GM18499 (cell line): Measurements from ENCODE around the gene CREG2.

ENCODE experiments used
- ATAC-seq: cut with Tn5 transposase; IDR thresholded peaks from one replicate; pipeline ENCODE4 v1.9.1; 2021; ENCODE audit warnings: moderate number of reproducible peaks; ENCODE audit not compliant: insufficient read depth, unreplicated experiment

CREG2 gene, protein sequence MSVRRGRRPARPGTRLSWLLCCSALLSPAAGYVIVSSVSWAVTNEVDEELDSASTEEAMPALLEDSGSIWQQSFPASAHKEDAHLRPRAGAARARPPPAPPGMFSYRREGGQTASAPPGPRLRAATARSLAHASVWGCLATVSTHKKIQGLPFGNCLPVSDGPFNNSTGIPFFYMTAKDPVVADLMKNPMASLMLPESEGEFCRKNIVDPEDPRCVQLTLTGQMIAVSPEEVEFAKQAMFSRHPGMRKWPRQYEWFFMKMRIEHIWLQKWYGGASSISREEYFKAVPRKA

DNA sequence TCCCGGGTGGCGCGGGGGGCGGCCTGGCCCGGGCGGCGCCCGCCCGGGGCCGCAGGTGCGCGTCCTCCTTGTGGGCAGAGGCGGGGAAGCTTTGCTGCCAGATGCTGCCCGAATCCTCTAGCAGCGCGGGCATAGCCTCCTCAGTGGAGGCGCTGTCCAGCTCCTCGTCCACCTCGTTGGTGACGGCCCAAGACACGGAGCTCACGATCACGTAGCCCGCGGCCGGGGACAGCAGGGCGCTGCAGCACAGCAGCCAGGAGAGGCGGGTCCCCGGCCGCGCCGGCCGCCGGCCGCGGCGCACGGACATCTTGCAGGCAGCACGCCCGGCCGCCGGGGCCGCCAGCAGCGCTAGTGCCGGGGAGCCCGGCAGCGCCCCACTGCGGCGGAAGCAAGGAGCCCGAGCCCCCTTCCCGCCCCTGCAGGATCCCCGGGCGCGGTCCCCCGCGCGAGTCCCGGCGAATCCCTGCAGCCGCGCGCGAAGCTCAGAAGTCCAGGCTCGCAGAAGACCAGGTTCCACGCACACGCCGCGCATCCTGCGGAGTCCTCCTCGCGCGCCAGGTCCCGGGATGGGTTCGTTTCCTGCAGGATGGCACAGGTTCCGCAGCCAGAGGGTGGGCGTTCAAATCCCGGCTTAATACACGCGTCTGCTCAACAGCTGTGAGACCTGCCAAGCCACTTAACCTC, at the start of gene CREG2:
Gene CREG2, minus strand, starts transcription at position 353 of the 684 bp plus-strand sequence. Its CDS starts 46 bp downstream, at position 307.
- no peak for ATAC-seq

DNA sequence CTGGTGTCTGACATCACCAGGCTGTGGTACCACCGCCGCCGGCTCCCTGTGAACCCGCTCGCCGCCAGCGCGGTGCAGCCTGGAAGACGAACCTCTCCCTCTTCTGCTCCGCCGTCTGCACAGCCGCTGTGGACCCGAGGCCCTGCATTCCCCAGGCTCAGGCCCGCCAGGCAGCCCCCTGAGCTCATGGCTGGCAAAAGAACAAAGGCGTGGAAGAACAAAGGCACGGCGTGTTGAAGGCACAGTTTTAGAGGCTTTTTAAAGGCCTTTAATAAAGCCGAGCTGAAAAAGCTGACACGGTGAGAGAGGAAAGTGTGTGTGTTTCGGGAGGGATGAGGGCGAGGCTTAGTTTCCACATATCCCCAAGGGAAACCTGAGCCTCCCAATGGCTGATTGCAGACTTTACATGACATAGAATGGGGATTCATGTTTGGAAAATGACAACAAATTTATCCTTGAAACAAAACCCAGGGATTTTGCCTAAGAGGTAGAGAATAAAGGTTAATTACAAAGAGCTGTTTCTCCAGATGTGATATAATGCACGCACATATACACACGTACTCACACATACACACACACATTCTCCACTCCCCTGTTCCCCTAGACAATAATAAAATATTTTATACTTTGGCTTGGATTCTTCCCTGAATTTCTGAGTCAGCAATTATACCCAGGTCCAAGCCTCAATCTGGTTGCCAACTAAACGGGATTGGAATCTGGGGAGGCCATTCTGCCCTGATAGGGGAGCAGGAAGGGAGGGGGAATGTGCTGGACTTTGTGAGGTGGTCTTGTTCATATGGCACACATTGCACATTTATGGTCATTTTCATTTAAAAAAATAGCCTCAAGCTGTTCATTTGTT, 47.9 kb upstream of the CREG2 start:
- ATAC-seq = no peak

- no peak for ATAC-seq
Measured at GRCh38 chr2:101433465-101433864, 46.2 kb upstream of the CREG2 start.

GRCh38 chr2:101432411-101433181, 45.3 kb upstream of the CREG2 start:
- no peak for ATAC-seq

DNA sequence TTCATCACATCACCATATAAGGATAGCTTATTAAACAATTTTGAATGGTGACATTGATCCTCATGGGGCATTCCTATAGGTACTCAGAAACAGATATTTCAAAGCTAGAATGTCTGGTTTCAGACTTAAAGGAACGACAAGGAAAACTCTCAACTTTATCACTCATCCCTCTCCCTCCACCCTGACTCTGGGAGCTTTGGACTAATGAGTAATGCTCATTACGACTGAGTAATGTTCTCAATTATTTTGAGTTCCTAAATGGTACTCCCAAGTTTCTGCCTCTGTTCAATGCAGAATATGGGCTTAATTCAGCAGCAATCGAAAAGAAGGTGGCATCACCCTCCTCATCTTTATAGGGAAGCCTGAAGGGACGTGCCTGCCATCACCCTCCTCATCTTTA, 44.2 kb upstream of the CREG2 start:
- no peak for ATAC-seq

- ATAC-seq = no peak
Measured at GRCh38 chr2:101430156-101430555, 42.9 kb upstream of the CREG2 start.

DNA sequence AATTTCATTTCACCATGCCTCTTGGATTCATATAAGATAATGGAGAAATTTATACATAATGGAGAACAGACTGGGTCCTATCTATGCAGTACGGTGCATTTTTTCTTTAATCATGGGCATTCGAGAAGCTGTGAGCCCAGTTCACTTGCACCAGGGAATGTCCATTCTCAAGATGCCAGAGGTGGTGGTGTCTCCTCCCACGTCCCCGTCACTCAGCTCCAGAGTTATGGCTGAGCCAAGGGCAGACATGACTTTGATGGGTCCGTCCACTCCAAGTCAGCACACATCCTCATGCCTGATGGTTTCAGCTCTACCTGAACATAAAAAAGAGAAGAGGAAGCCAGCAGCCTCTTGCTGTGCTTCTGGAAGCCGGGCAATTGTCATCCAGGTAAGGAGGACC, 42.1 kb upstream of the CREG2 start:
- no peak for ATAC-seq

DNA sequence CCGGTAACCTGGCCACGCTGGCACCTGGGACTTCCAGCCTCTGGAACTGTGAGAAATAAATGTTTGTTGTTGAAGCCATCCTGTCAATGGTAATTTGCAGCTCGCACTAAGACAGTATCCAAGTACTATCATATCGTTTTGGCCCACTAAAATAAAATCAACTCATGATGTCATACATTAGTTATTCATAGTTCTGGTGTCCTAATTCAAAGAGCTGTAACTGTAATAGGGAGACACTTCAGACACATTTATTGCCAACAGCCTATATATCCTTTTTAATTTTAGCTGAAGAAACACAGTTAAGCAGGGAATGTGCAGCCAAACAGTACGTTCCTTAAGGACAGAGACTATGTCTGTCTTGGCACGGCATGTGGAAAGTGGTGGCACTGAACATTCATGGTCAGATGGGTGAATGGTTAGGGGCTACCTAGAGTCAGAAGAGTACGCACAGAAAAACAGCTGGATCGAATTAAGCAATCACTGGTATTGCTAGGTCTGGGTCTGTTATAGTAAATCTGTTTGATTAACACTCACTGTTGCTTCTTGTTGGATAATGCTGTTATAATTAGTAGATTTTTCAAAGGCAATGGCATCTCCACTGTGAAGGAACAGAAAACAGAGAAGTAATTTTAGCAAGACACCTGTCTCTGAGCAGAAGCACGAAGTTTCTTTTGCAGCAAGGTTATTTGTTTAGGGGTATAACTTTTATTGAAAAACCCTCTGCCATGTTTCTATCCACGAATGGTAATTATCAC, 41.3 kb upstream of the CREG2 start:
- ATAC-seq = no peak

- ATAC-seq = no peak
Measured at GRCh38 chr2:101427743-101428142, 40.4 kb upstream of the CREG2 start.

GRCh38 chr2:101427240-101427639, 39.9 kb upstream of the CREG2 start:
- ATAC-seq = no peak

DNA sequence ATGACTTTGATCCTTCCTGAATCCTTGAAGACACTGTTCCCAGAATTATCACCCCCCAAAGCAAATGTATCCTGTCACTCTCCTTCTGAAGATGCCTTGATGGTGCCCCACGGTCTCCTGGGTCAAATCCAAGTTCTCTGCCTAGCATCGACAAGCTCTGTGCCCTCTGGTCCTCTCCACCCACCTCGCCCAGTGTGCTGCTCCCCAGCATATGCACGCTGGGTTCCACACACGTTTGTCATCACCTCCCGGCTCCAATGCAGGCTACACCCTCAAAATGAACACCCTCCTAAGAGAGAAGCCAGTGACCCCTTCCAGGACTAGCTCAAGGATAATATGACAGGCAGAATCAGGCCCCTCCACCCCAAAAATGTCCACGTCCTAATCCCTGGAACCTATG, 39.5 kb upstream of the CREG2 start:
- ATAC-seq = no peak

DNA sequence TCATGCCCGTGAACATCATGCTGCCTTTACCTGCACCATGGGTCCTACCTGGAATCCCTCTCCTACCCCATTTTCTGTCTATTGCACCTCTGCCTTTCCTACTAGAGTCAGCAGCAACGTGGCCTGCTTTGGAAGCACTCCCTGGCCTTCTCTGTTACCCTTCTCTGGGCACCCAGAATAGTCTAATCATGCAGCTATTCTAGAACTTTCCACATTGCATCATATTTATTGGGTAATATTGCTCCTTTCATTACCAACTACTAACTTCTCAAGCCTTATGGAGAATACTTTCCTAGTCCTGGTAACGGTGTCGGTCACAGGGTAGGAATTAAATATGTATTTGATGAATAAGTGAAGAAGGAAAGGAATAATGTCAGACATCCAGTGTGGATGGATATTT, 33.3 kb upstream of the CREG2 start:
- ATAC-seq = no peak

GRCh38 chr2:101419096-101419663, 31.9 kb upstream of the CREG2 start:
- no peak for ATAC-seq

DNA sequence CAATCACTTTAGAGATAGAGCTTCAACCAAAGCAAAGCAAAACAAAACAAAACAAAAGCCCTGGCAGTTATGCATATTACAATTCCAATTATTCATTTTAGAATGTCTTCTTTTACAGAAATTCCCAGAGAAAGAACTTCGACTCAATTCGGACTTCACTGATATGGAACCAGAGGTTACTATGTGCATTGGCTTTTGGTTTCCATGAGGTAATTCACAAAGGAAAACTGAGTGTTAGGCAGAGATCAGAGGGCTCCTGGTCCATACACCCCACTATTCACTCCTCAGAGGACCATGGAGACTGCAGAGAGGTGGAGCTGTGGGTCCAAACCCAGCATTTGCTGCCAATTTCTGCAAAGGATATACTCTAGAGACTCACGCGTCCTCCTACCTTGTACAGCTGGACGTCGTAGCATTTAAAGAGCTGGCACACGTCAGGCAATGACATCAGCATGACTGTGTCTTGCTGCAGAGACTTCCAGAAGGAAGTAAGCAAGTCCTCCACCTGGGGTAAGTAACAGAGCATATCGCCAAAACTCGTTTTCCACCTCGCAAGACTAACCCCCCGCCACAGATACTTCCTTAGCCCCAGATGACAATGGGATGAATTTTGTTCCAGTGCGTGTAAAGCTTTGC, 31.3 kb upstream of the CREG2 start:
- ATAC-seq = no peak

GRCh38 chr2:101416609-101417008, 29.3 kb upstream of the CREG2 start:
- no peak for ATAC-seq

DNA sequence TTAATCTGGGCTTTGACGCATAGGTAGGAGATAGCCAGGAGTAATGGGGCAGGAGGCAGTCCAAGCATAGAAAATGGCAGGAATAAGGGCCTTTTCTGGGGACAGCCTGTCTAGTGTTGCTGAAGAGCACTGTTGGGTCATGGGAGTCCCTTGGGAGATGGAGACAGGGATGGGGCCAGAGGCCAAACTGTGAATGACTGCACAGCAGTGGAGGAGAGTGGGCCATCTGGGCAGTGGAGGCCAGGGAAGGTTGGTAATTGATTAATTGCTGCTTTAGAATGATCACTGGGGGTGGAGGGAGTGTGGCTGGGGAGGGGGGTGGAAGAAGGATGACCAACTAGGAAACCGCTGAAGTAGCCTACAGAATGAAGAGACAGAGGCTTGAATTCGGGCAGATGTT, 28.6 kb upstream of the CREG2 start:
- no peak for ATAC-seq

GRCh38 chr2:101415220-101415619, 27.9 kb upstream of the CREG2 start:
- no peak for ATAC-seq

- no peak for ATAC-seq
Measured at GRCh38 chr2:101412092-101412694, 24.9 kb upstream of the CREG2 start.
